Endothelial cell of umbilical vein (primary cell): ENCODE results near the gene LYG1. TPM values are rescaled to one million over a fixed set of nuclear protein-coding genes. Genes with fewer than 3 reads are reported as not detected.

Experiments
- BruUV-seq: library from RNA; stranded (reverse); fragments of 400-500 nt; replicated peaks from 2 replicates; lab custom pipeline; 2021; lab: Mats Ljungman, UMichigan
- CTCF ChIA-PET: fragments of 300-600, 350-600 bp; sonication (Branson Sonifier 250); formaldehyde crosslinking; loops from one replicate; lab custom pipeline; 2021; ENCODE audit warnings: antibody characterized with exemption, inconsistent platforms; lab: Charles Lee
- POLR2A ChIA-PET: fragments of 300-600, 350-600 bp; sonication (Branson Sonifier 250); formaldehyde crosslinking; loops from one replicate; lab custom pipeline; 2021; ENCODE audit warnings: antibody characterized with exemption, inconsistent platforms; lab: Charles Lee
- DNase-seq: peaks from one replicate; pipeline ENCODE4 v3.0.0-alpha.2; 2011; ENCODE audit warnings: low read depth, low spot score
- FAIRE-seq: peaks from 2 replicates; lab custom pipeline; 2011; peaks lifted over from hg19 to GRCh38; lab: Jason Lieb, UNC
- H2AFZ ChIP-seq: 2 replicates; pipeline ENCODE4 v1.6.0; 2012; ENCODE audit warnings: low read depth, low read length, control low read depth, inconsistent platforms
- H3K27ac ChIP-seq: 2 replicates; pipeline ENCODE4 v1.5.1; 2011; ENCODE audit warnings: low read depth, mild to moderate bottlenecking, control low read depth, low read length, moderate library complexity; ENCODE audit not compliant: insufficient read depth
- H3K27me3 ChIP-seq, 2 experiments: 2 replicates each; pipeline versions ENCODE4 v1.6.0 to v1.6.1; 2011; ENCODE audit warnings: low read length in 2 of 2, mixed read lengths in 1 of 2; ENCODE audit not compliant: control insufficient read depth in 2 of 2, insufficient read depth in 2 of 2
- H3K36me3 ChIP-seq, 2 experiments: 2 replicates in 1 of 2; 3 replicates in 1 of 2; pipeline ENCODE4 v1.5.1; 2011; ENCODE audit warnings: low read length in 2 of 2, mild to moderate bottlenecking in 1 of 2, moderate library complexity in 1 of 2; ENCODE audit not compliant: control insufficient read depth in 2 of 2, insufficient read depth in 2 of 2; ENCODE audit errors: extremely low read depth in 1 of 2
- H3K4me1 ChIP-seq: 3 replicates; pipeline ENCODE4 v1.5.1; 2011; ENCODE audit warnings: mild to moderate bottlenecking, low read length; ENCODE audit not compliant: control insufficient read depth, insufficient read depth; ENCODE audit errors: extremely low read depth
- H3K4me2 ChIP-seq: 2 replicates; pipeline ENCODE4 v1.6.1; 2011; ENCODE audit warnings: low read length, control low read depth, mixed read lengths; ENCODE audit not compliant: insufficient read depth
- H3K4me3 ChIP-seq, 3 experiments: fragments of 200-600 bp in 1 of 3; sonication (generic), shearing (Covaris generic) in 1 of 3; replicated peaks in 1 of 3; 2 replicates each; pipeline ENCODE4 v1.5.1; 2011 to 2016; ENCODE audit warnings: control low read depth in 3 of 3, low read length in 3 of 3, mild to moderate bottlenecking in 2 of 3, inconsistent platforms in 1 of 3, low read depth in 1 of 3, moderate library complexity in 1 of 3; ENCODE audit not compliant: insufficient read depth in 1 of 3
- H3K79me2 ChIP-seq: 2 replicates; pipeline ENCODE4 v1.6.0; 2012; ENCODE audit warnings: low read length, inconsistent platforms; ENCODE audit not compliant: control insufficient read depth, insufficient read depth
- H3K9ac ChIP-seq: replicated peaks from 2 replicates; pipeline ENCODE3; 2011; ENCODE audit warnings: low read length, control low read depth; ENCODE audit not compliant: insufficient read depth; ENCODE audit errors: extremely low read depth
- H3K9me1 ChIP-seq: replicated peaks from 3 replicates; pipeline ENCODE4 v1.6.0; 2011; ENCODE audit warnings: mild to moderate bottlenecking, low read length; ENCODE audit not compliant: control insufficient read depth, insufficient read depth; ENCODE audit errors: extremely low read depth
- H3K9me3 ChIP-seq: replicated peaks from 2 replicates; pipeline ENCODE4 v1.5.1; 2012; ENCODE audit warnings: low read length, inconsistent platforms; ENCODE audit not compliant: control insufficient read depth, insufficient read depth
- H4K20me1 ChIP-seq: replicated peaks from 2 replicates; pipeline ENCODE3; 2011; ENCODE audit warnings: mild to moderate bottlenecking, low read length; ENCODE audit not compliant: control insufficient read depth, insufficient read depth; ENCODE audit errors: extremely low read depth
- EZH2 ChIP-seq: IDR thresholded peaks from 2 replicates; pipeline ENCODE4 v1.6.1; 2012; ENCODE audit warnings: borderline replicate concordance, low read depth, mild to moderate bottlenecking, moderate library complexity, low read length, inconsistent platforms; ENCODE audit not compliant: severe bottlenecking
- FOS ChIP-seq: IDR thresholded peaks from 2 replicates; pipeline ENCODE4 v1.6.1; 2011; ENCODE audit warnings: mild to moderate bottlenecking, low read length, moderate library complexity, borderline replicate concordance; ENCODE audit not compliant: insufficient read depth
- JUN ChIP-seq: IDR thresholded peaks from 2 replicates; pipeline ENCODE4 v1.6.1; 2011; ENCODE audit warnings: borderline replicate concordance, low read depth; ENCODE audit not compliant: insufficient read length, insufficient read depth
- dilution Hi-C: fragments of 300-500 bp; cut with MboI; formaldehyde crosslinking; loops from one replicate; pipeline ENCODE4 v1.15.0; 2019; ENCODE audit warnings: low sequenced_read_pairs; ENCODE audit not compliant: extremely low pct_ligation_motif_present
- intact Hi-C: fragments of 100-400 bp; cut with micrococcal nuclease; formaldehyde crosslinking; loops from one replicate; pipeline ENCODE4 v1.10.0; 2022
- polyA plus RNA-seq, 4 experiments: library from polyadenylated mRNA; depleted of rRNA in 3 of 4; stranded (reverse) in 3 of 4; unstranded in 1 of 4; fragments of >200 nt; gene quantifications; 2 replicates each; pipeline versions ENCODE4 v1.2.1 to v1.2.3, GENCODE V29; 2011 to 2012; ENCODE audit warnings: missing spikeins in 1 of 4
- total RNA-seq: library from RNA; stranded (reverse); gene quantifications from 2 replicates; pipeline ENCODE4 v1.2.3, GENCODE V29; 2021

LYG1 gene
- total and polyA plus RNA-seq, 2 donors (not counting 3 experiments of a cell fraction or from before 2014, with no cell fraction given): 0.35 to 1.8 TPM

GRCh38 chr2:99256677-99257076 is 44.3 kb downstream of the LYG1 start:
- Histone ChIP-seq H3K27ac (no peak overlapping the region), H4K20me1 (no peaks in the 10 kb centered on the region), H3K4me3 (no peak overlapping the region), H3K9me3 (no peaks in the 10 kb centered on the region), H3K79me2 (no peaks in the 10 kb centered on the region), H3K9ac (no peak overlapping the region), H3K9me1 (no peaks in the 10 kb centered on the region), H3K36me3 (no peaks in the 10 kb centered on the region), H2AFZ (no peak overlapping the region), H3K27me3 (no peaks in the 10 kb centered on the region), H3K4me1 (no peaks in the 10 kb centered on the region), H3K4me2 (no peak overlapping the region)
- ChIA-PET POLR2A (no interaction called here), CTCF (no interaction called here)
- intact Hi-C loops (no loop called here), dilution Hi-C loops (no loop called here)
- TF ChIP-seq FOS (peak; percentile 6), EZH2 (no peak)
- DNase-seq: no peak
- no TSS peak for BruUV-seq
- no peak for FAIRE-seq

- Histone ChIP-seq H3K4me1 (no peaks in the 10 kb centered on the region), H3K27ac (no peak within 1 kb of the TSS), H3K9me1 (no peaks in the 10 kb centered on the region), H3K9ac (no peak within 1 kb of the TSS), H3K4me2 (no peak within 1 kb of the TSS), H2AFZ (no peak within 1 kb of the TSS), H3K79me2 (no peaks in the 10 kb centered on the region), H3K4me3 (no peak within 1 kb of the TSS), H3K27me3 (no peaks in the 10 kb centered on the region), H4K20me1 (no peaks in the 10 kb centered on the region), H3K9me3 (no peaks in the 10 kb centered on the region), H3K36me3 (no peaks in the 10 kb centered on the region)
- DNase-seq: no peak
- intact Hi-C loops: no loop called here
- no peak for TF ChIP-seq JUN
- dilution Hi-C loops: no loop called here
- BruUV-seq: no TSS peak
- ChIA-PET POLR2A (no interaction called here), CTCF (no interaction called here)
- FAIRE-seq: no peak
These were observed 45.3 kb downstream of the LYG1 start, which contains the start of gene LYG2 for GRCh38 chr2:99255491-99256318. LYG2 (minus strand) TSS chr2:99255666; CDS start chr2:99254260, 1,406 bp downstream.
